Thoracic aorta (tissue), 2 donors: ENCODE data around the gene ITGA2. TPM values are rescaled to one million over a fixed set of nuclear protein-coding genes. Genes with fewer than 3 reads are reported as not detected.

ENCODE experiments used
- ATAC-seq: fragments of 150-250 bp; one replicate; pipeline ENCODE4 v1.8.0; 2017; ENCODE audit warnings: low read depth; ENCODE audit not compliant: insufficient number of reproducible peaks, low FRiP score
- DNase-seq: peaks from one replicate; pipeline ENCODE4 v3.0.0-alpha.2; 2020; ENCODE audit warnings: low spot score
- H3K27ac ChIP-seq, 2 donors: fragments of 200-600 bp; sonication (generic); 1 replicate in 1 of 2; 2 replicates in 1 of 2; pipeline ENCODE4 v1.5.1; 2016; ENCODE audit warnings: mild to moderate bottlenecking in 2 of 2, moderate library complexity in 2 of 2
- H3K27me3 ChIP-seq: fragments of 200-600 bp; sonication (generic); replicated peaks from 2 replicates; pipeline ENCODE4 v1.6.0; 2016; ENCODE audit warnings: mild to moderate bottlenecking; ENCODE audit not compliant: insufficient read depth
- H3K36me3 ChIP-seq: fragments of 200-600 bp; sonication (generic); one replicate; pipeline ENCODE4 v1.5.1; 2016
- H3K4me1 ChIP-seq, 2 donors: fragments of 200-600 bp; sonication (generic); 1 replicate in 1 of 2; 2 replicates in 1 of 2; pipeline versions ENCODE4 v1.5.1 to v1.6.0; 2016; ENCODE audit warnings: low read depth in 2 of 2, mild to moderate bottlenecking in 1 of 2; ENCODE audit not compliant: control insufficient read depth in 1 of 2
- H3K4me3 ChIP-seq: fragments of 200-600 bp; sonication (generic); 2 replicates; pipeline ENCODE4 v1.5.1; 2016; ENCODE audit warnings: mild to moderate bottlenecking
- H3K9me3 ChIP-seq: fragments of 200-600 bp; sonication (generic); 2 replicates; pipeline ENCODE4 v1.5.1; 2016
- total RNA-seq, 2 donors: library from RNA; depleted of rRNA; stranded (reverse); fragments of >200 nt; gene quantifications; one replicate each; pipeline versions ENCODE4 v1.1.0 to v1.2.3, GENCODE V29; 2016
- TF ChIP-seq, protein P1 (sequence below): fragments of 200-600 bp; sonication (generic); IDR thresholded peaks from one replicate; pipeline ENCODE4 v1.5.1; 2019; ENCODE audit warnings: antibody characterized with exemption

ITGA2 gene
- total RNA-seq, 2 donors from 2014 or later: 4.9 to 7.2 TPM

GRCh38 chr5:52977264-52977897, 11.8 kb upstream of the ITGA2 start:
- no peaks in the 10 kb centered on the region for H3K9me3 ChIP-seq
- ATAC-seq: no peak
- H3K36me3 ChIP-seq: no peaks in the 10 kb centered on the region
- no peak for DNase-seq
- no peak overlapping the region for H3K4me3 ChIP-seq
- TF ChIP-seq, protein P1, sequence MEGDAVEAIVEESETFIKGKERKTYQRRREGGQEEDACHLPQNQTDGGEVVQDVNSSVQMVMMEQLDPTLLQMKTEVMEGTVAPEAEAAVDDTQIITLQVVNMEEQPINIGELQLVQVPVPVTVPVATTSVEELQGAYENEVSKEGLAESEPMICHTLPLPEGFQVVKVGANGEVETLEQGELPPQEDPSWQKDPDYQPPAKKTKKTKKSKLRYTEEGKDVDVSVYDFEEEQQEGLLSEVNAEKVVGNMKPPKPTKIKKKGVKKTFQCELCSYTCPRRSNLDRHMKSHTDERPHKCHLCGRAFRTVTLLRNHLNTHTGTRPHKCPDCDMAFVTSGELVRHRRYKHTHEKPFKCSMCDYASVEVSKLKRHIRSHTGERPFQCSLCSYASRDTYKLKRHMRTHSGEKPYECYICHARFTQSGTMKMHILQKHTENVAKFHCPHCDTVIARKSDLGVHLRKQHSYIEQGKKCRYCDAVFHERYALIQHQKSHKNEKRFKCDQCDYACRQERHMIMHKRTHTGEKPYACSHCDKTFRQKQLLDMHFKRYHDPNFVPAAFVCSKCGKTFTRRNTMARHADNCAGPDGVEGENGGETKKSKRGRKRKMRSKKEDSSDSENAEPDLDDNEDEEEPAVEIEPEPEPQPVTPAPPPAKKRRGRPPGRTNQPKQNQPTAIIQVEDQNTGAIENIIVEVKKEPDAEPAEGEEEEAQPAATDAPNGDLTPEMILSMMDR: no peak
- no peaks in the 10 kb centered on the region for H3K27me3 ChIP-seq
- H3K4me1 ChIP-seq: no peaks in the 10 kb centered on the region
- no peak overlapping the region for H3K27ac ChIP-seq

DNA sequence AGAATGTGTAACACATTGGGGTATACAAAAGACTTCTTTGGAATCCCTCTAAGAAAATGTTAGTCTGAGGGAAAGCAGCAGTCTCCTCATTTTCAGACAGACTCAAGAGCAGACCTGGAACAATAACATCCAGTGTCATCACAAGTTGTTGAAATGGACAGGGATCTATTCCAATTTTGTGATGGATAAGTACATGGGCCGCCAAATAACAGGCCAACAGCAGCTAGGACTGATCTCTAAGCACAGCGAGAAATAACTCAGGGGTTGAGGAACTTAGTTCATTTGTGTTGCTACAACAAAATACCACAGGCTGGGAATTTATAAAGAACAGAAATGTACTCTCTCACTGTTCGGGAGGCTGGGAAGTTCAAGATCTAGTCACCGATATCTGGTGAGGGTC, 7.6 kb upstream of the ITGA2 start:
- H3K36me3 ChIP-seq: no peaks in the 10 kb centered on the region
- ATAC-seq: no peak
- TF ChIP-seq, protein P1: no peak

DNA sequence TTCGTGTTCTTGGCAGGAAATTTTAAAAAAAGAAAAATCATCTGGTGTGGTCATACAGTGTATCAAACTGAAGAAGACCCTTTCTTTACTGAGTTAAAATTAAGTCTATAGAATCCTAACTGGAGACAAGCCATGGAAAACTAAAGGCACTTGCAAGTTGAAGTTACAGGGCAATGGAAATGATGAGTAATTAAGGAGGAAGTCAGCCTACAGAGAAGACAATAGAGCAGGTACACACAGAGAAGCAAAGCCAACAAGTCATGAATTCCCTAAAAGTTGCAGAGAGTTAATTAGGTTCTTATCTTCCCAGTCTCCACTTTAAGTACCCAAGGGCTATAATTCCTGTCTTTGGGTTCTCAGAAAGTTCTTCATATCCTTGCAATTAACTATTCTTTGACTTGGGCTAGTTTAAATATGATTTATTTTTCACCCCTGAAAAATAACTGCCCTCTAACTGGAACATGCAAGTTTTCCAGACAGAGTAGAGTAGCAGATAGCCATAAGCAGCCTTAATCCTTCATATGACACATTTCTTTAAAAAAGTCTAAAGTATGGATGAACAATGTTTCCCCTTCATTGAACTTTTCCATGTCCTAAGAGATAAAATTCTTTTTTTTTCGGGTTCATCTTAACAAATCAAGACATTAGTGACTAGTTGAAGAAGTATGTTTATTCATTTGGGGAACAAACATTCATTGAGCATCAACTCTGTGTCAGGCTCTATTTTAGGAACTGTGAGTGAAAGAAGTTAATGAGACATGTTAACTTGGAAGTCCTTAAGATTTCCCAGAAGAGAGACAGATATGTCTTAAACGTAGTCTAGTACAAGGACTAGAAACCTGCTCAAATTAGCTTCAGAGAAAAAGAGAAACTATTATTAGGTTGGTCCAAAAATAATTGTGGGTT, 5.2 kb upstream of the ITGA2 start:
- ATAC-seq (no peak), DNase-seq (no peak)
- no peaks in the 10 kb centered on the region for H3K36me3 ChIP-seq
- H3K27me3 ChIP-seq: no peaks in the 10 kb centered on the region
- H3K27ac ChIP-seq: no peak overlapping the region
- TF ChIP-seq, protein P1: no peak
- no peak overlapping the region for H3K4me3 ChIP-seq
- H3K4me1 ChIP-seq: no peaks in the 10 kb centered on the region
- no peaks in the 10 kb centered on the region for H3K9me3 ChIP-seq

More for the DNA sequence above, 7.6 kb upstream of the ITGA2 start:
- Histone ChIP-seq H3K27ac (no peak overlapping the region), H3K9me3 (no peaks in the 10 kb centered on the region), H3K4me1 (no peaks in the 10 kb centered on the region), H3K4me3 (no peak overlapping the region), H3K27me3 (no peaks in the 10 kb centered on the region)
- no peak for DNase-seq

DNA sequence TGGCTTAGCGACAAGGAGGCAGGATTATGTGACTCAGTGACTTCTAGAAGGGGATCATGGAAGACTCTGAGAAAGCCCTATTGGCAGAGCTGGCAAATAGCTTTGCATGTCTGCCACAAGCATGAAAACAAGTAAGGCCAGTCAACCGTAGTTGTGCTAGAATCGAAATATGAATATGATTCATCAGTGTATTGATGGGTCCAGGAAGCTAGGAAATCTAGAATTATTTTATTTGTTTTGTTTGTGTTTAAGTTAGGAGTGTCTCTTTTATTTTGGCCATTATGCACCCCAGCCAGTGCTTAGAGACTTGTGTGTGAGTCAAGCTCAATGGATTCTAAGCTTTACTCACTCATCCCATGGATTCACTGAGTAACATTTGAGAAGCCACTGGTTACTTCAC, 3.8 kb upstream of the ITGA2 start:
- ATAC-seq: no peak
- H3K27ac ChIP-seq: no peak overlapping the region
- no peaks in the 10 kb centered on the region for H3K27me3 ChIP-seq
- H3K4me1 ChIP-seq: peaks cover 0 to 11% of the 10 kb centered on the region in 2 donors
- H3K36me3 ChIP-seq: no peaks in the 10 kb centered on the region
- no peak for DNase-seq
- H3K4me3 ChIP-seq: no peak overlapping the region
- TF ChIP-seq, protein P1: no peak
- no peaks in the 10 kb centered on the region for H3K9me3 ChIP-seq

GRCh38 chr5:52987711-52988331, 1.3 kb upstream of the ITGA2 start:
- H3K4me1 ChIP-seq: peaks cover 0 to 11% of the 10 kb centered on the region in 2 donors
- no peaks in the 10 kb centered on the region for H3K27me3 ChIP-seq
- no peak for DNase-seq
- ATAC-seq: no peak
- no peak overlapping the region for H3K27ac ChIP-seq
- no peaks in the 10 kb centered on the region for H3K36me3 ChIP-seq
- H3K4me3 ChIP-seq: no peak overlapping the region
- TF ChIP-seq, protein P1: no peak
- H3K9me3 ChIP-seq: no peaks in the 10 kb centered on the region
